ENCODE measurements around the gene BORCS5.
A peak's percentile ranks its signal among the peaks of the same experiment; 100 is the strongest.

The BORCS5 gene

DNA sequence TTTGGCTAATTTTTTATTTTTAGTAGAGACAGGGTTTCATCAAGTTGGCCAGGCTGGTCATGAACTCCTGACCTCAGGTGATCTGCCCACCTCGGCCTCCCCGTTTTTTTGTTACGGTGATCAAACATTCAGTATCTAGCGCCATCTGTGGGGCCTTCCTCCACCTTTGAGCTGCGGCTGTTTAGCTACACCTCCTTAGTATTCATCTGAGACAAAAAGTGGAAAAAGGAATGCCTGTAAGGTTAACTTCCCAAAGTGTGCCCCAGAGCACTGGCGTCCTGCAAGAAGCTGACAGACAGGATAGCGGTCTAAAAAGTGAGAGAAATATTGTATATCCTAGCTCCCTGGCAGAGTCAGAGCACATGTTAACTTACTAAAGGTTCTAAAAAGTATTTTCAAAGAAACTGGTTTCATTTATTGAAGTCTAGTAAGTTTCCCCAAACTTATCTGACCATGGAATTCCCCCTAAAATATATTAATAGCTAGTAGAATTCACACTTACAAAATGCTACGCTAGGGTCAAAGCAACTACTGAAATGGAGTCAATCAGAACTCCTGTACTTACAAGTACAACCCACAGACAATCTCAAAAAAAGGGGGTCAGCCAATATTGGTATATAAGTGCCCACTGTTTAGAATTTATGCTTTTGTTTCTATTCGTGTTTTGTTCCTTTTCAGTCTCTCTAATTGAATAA lies 146.7 kb downstream of the BORCS5 start:
- H3K27ac ChIP-seq = no peak overlapping the region
- H3K4me3 ChIP-seq (IDR thresholded peaks at IDR 0.05; ENCODE audit: insufficient read depth, low read depth, low read length) = no peak overlapping the region
- no peaks in the 10 kb centered on the region for H4K20me1 ChIP-seq (ENCODE audit: insufficient read depth)
- peaks cover 59% of the 10 kb centered on the region; the same call in 1 of the 2 replicates for H3K79me2 ChIP-seq (ENCODE audit: insufficient read depth, low read depth)
- no peaks in the 10 kb centered on the region for H3K27me3 ChIP-seq (ENCODE audit: insufficient read depth, low read depth)
- no peaks in the 10 kb centered on the region for H3K36me3 ChIP-seq (ENCODE audit: insufficient read depth)
- TF ChIP-seq CTCF (conservative IDR thresholded peaks at IDR 0.05; ENCODE audit: low read depth, low read length) = no peak
- H3K9ac ChIP-seq = no peak overlapping the region
- peak overlapping the region; percentile 31 for H3K4me2 ChIP-seq
- H2AFZ ChIP-seq (ENCODE audit: low read depth) = no peak overlapping the region
- H3K4me1 ChIP-seq (ENCODE audit: low read depth, poor library complexity, severe bottlenecking) = peaks cover 75% of the 10 kb centered on the region

GRCh38 chr12:12505544-12506495 lies 148.9 kb downstream of the BORCS5 start:
- H3K36me3 ChIP-seq (ENCODE audit: insufficient read depth) = no peaks in the 10 kb centered on the region
- H3K4me3 ChIP-seq (IDR thresholded peaks at IDR 0.05; ENCODE audit: insufficient read depth, low read depth, low read length) = no peak overlapping the region
- no peaks in the 10 kb centered on the region for H4K20me1 ChIP-seq (ENCODE audit: insufficient read depth)
- H3K27ac ChIP-seq = peak overlapping the region; percentile 61
- no peaks in the 10 kb centered on the region for H3K27me3 ChIP-seq (ENCODE audit: insufficient read depth, low read depth)
- peaks cover 78% of the 10 kb centered on the region for H3K4me1 ChIP-seq (ENCODE audit: low read depth, poor library complexity, severe bottlenecking)
- TF ChIP-seq CTCF (conservative IDR thresholded peaks at IDR 0.05; ENCODE audit: low read depth, low read length) = no peak
- peak overlapping the region; percentile 91 for H3K4me2 ChIP-seq
- peak overlapping the region; percentile 8; the same call in 1 of the 2 replicates for H3K9ac ChIP-seq
- peaks cover 75% of the 10 kb centered on the region for H3K79me2 ChIP-seq (ENCODE audit: insufficient read depth, low read depth)
- H2AFZ ChIP-seq (ENCODE audit: low read depth) = no peak overlapping the region; the same call in 1 of the 2 replicates

DNA sequence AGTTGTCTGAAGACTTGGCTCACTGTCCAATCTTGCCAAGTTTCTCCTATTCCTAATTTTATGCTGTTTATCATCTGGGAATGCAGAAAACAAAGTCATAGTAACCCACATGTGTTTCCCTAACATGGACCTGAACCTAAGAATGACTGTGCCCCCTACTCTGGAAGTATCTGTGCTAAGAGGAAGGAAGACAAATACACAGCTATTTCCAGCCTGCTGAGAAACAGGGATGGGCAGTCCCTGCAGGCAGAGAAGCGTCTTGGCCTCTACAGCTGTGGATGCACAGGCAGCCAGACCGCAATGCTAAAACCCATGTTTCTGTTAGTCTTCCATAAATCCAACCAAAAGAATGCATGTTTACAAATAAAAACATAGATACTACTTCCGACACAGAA lies 149.6 kb downstream of the BORCS5 start:
- H3K79me2 ChIP-seq (ENCODE audit: insufficient read depth, low read depth) = peaks cover 75% of the 10 kb centered on the region
- H3K4me3 ChIP-seq (IDR thresholded peaks at IDR 0.05; ENCODE audit: insufficient read depth, low read depth, low read length) = no peak overlapping the region
- H3K36me3 ChIP-seq (ENCODE audit: insufficient read depth) = no peaks in the 10 kb centered on the region
- H3K27me3 ChIP-seq (ENCODE audit: insufficient read depth, low read depth) = no peaks in the 10 kb centered on the region
- peaks cover 71% of the 10 kb centered on the region for H3K4me1 ChIP-seq (ENCODE audit: low read depth, poor library complexity, severe bottlenecking)
- H4K20me1 ChIP-seq (ENCODE audit: insufficient read depth) = no peaks in the 10 kb centered on the region
- no peak for TF ChIP-seq CTCF (conservative IDR thresholded peaks at IDR 0.05; ENCODE audit: low read depth, low read length)
- H3K4me2 ChIP-seq = peak overlapping the region; percentile 91
- peak overlapping the region; percentile 61 for H3K27ac ChIP-seq
- H2AFZ ChIP-seq (ENCODE audit: low read depth) = no peak overlapping the region
- peak overlapping the region; percentile 8; the same call in 1 of the 2 replicates for H3K9ac ChIP-seq

- no peak overlapping the region for H3K4me3 ChIP-seq (IDR thresholded peaks at IDR 0.05; ENCODE audit: insufficient read depth, low read depth, low read length)
These were observed 150.2 kb downstream of the BORCS5 start for GRCh38 chr12:12507121-12507520.

More at GRCh38 chr12:12507121-12507520, 150.2 kb downstream of the BORCS5 start:
- Histone ChIP-seq H3K27me3 (ENCODE audit: insufficient read depth, low read depth) (no peaks in the 10 kb centered on the region), H3K27ac (no peak overlapping the region), H3K9ac (no peak overlapping the region), H3K36me3 (ENCODE audit: insufficient read depth) (no peaks in the 10 kb centered on the region), H4K20me1 (ENCODE audit: insufficient read depth) (no peaks in the 10 kb centered on the region), H3K4me2 (peak overlapping the region; percentile 91; the same call in 1 of the 2 replicates), H3K79me2 (ENCODE audit: insufficient read depth, low read depth) (peaks cover 71% of the 10 kb centered on the region), H2AFZ (ENCODE audit: low read depth) (no peak overlapping the region), H3K4me1 (ENCODE audit: low read depth, poor library complexity, severe bottlenecking) (peaks cover 65% of the 10 kb centered on the region)
- TF ChIP-seq CTCF (conservative IDR thresholded peaks at IDR 0.05; ENCODE audit: low read depth, low read length) = no peak
